CD4-positive, CD25-positive, alpha-beta regulatory T cell (primary cell): Measurements from ENCODE around the gene DACH2. TPM values are rescaled to one million over a fixed set of nuclear protein-coding genes. Genes with fewer than 3 reads are reported as not detected.

ENCODE experiments used
- ATAC-seq, 2 donors: fragments of 150-1000 bp; cut with Tn5 transposase; one replicate each; pipeline ENCODE4 v1.10.0; 2021; ENCODE audit warnings: low read depth in 2 of 2, moderate number of reproducible peaks in 2 of 2, moderate library complexity in 1 of 2
- DNase-seq, 3 donors: peaks; one replicate each; pipeline versions ENCODE4 v3.0.0 to v3.0.0-alpha.2; 2012 to 2022; ENCODE audit warnings: mixed read lengths in 1 of 3
- H3K27ac ChIP-seq: one replicate; pipeline ENCODE4 v1.7.0; 2013; ENCODE audit warnings: mild to moderate bottlenecking, low read length; ENCODE audit not compliant: insufficient read depth, poor library complexity, severe bottlenecking
- H3K27me3 ChIP-seq: one replicate; pipeline ENCODE4 v1.7.0; 2013; ENCODE audit warnings: low read length; ENCODE audit not compliant: control insufficient read depth, insufficient read depth
- H3K36me3 ChIP-seq: one replicate; pipeline ENCODE4 v1.7.0; 2013; ENCODE audit warnings: mild to moderate bottlenecking, low read length, moderate library complexity; ENCODE audit not compliant: control insufficient read depth, insufficient read depth
- H3K4me1 ChIP-seq: 2 replicates; pipeline ENCODE4 v1.7.0; 2013; ENCODE audit warnings: mild to moderate bottlenecking, low read length; ENCODE audit not compliant: insufficient read depth, control insufficient read depth, poor library complexity, severe bottlenecking
- H3K4me3 ChIP-seq: one replicate; pipeline ENCODE4 v1.7.0; 2013; ENCODE audit warnings: low read depth, mild to moderate bottlenecking, low read length, moderate library complexity
- H3K9me3 ChIP-seq, 2 experiments: 1 replicate in 1 of 2; 2 replicates in 1 of 2; pipeline ENCODE4 v1.7.0; 2013; ENCODE audit warnings: low read length in 2 of 2, mild to moderate bottlenecking in 1 of 2, moderate library complexity in 1 of 2; ENCODE audit not compliant: control insufficient read depth in 2 of 2
- H3K27ac Mint-ChIP-seq, 3 donors: one replicate each; pipeline ENCODE4 v1.8.0; 2020 to 2022; ENCODE audit warnings: mild to moderate bottlenecking in 3 of 3, mixed read lengths in 3 of 3, moderate library complexity in 2 of 3
- H3K27me3 Mint-ChIP-seq: one replicate; pipeline ENCODE4 v1.8.0; 2022; ENCODE audit warnings: mild to moderate bottlenecking, mixed read lengths
- H3K36me3 Mint-ChIP-seq: one replicate; pipeline ENCODE4 v1.8.0; 2020; ENCODE audit warnings: mixed read lengths
- H3K4me1 Mint-ChIP-seq, 4 donors: one replicate each; pipeline ENCODE4 v1.8.0; 2020 to 2022; ENCODE audit warnings: mixed read lengths in 4 of 4, mild to moderate bottlenecking in 1 of 4
- H3K4me3 Mint-ChIP-seq, 4 donors: one replicate each; pipeline ENCODE4 v1.8.0; 2020 to 2022; ENCODE audit warnings: mild to moderate bottlenecking in 4 of 4, mixed read lengths in 4 of 4, moderate library complexity in 3 of 4
- H3K9me3 Mint-ChIP-seq, 7 donors: one replicate each; pipeline ENCODE4 v1.8.0; 2020 to 2022; ENCODE audit warnings: mixed read lengths in 7 of 7, mild to moderate bottlenecking in 3 of 7, moderate library complexity in 2 of 7
- polyA plus RNA-seq, 4 donors: library from polyadenylated mRNA; unstranded; fragments of 300-500 nt; fragmentation: Illumina TruSeq; gene quantifications; one replicate each; pipeline ENCODE4 v1.2.3, GENCODE V29; 2021
- total RNA-seq: library from RNA; stranded (reverse); gene quantifications from one replicate; pipeline ENCODE4 v1.2.3, GENCODE V29; 2022

DACH2 gene
- total and polyA plus RNA-seq, 5 donors from 2014 or later = not detected

GRCh38 chrX:86806786-86807185 is 658.5 kb downstream of the DACH2 start:
- no peak overlapping the region for H3K27ac ChIP-seq
- no peak overlapping the region for H3K4me3 ChIP-seq
- no peaks in the 10 kb centered on the region for H3K27me3 ChIP-seq
- no peaks in the 10 kb centered on the region for H3K36me3 ChIP-seq
- H3K9me3 ChIP-seq = no peaks in the 10 kb centered on the region
- Mint-ChIP-seq H3K4me1 (no peaks in the 10 kb centered on the region), H3K27me3 (no peaks in the 10 kb centered on the region), H3K9me3 (peaks cover 0 to 7% (median 1%) of the 10 kb centered on the region in 7 donors), H3K36me3 (no peaks in the 10 kb centered on the region), H3K27ac (no peak overlapping the region), H3K4me3 (no peak overlapping the region)
- H3K4me1 ChIP-seq = no peaks in the 10 kb centered on the region
- ATAC-seq (no peak), DNase-seq (peak in 1 of 3 donors; percentile 1)

GRCh38 chrX:86809651-86810050 is 661.4 kb downstream of the DACH2 start:
- Histone ChIP-seq H3K27ac (no peak overlapping the region), H3K4me1 (no peaks in the 10 kb centered on the region), H3K4me3 (no peak overlapping the region), H3K9me3 (no peaks in the 10 kb centered on the region), H3K36me3 (no peaks in the 10 kb centered on the region), H3K27me3 (no peaks in the 10 kb centered on the region)
- no peaks in the 10 kb centered on the region for H3K36me3 Mint-ChIP-seq
- H3K9me3 Mint-ChIP-seq = peaks cover 0 to 6% (median 0%) of the 10 kb centered on the region in 7 donors
- no peak for ATAC-seq
- no peaks in the 10 kb centered on the region for H3K27me3 Mint-ChIP-seq
- H3K4me1 Mint-ChIP-seq = no peaks in the 10 kb centered on the region
- no peak overlapping the region for H3K27ac Mint-ChIP-seq
- DNase-seq = no peak
- no peak overlapping the region for H3K4me3 Mint-ChIP-seq

- Mint-ChIP-seq H3K4me1 (no peaks in the 10 kb centered on the region), H3K4me3 (no peak overlapping the region), H3K9me3 (peaks cover 0 to 4% (median 1%) of the 10 kb centered on the region in 7 donors), H3K36me3 (no peaks in the 10 kb centered on the region), H3K27ac (no peak overlapping the region), H3K27me3 (no peaks in the 10 kb centered on the region)
- Histone ChIP-seq H3K9me3 (no peaks in the 10 kb centered on the region), H3K4me3 (no peak overlapping the region), H3K27ac (no peak overlapping the region), H3K36me3 (no peaks in the 10 kb centered on the region), H3K27me3 (no peaks in the 10 kb centered on the region), H3K4me1 (no peaks in the 10 kb centered on the region)
- ATAC-seq (no peak), DNase-seq (no peak)
Measured at GRCh38 chrX:86829786-86830185, 681.5 kb downstream of the DACH2 start.

- Histone ChIP-seq H3K4me1 (no peaks in the 10 kb centered on the region), H3K36me3 (no peaks in the 10 kb centered on the region), H3K9me3 (no peaks in the 10 kb centered on the region), H3K27me3 (no peaks in the 10 kb centered on the region), H3K27ac (no peak overlapping the region), H3K4me3 (no peak overlapping the region)
- Mint-ChIP-seq H3K4me3 (no peak overlapping the region), H3K4me1 (no peaks in the 10 kb centered on the region), H3K27ac (no peak overlapping the region), H3K27me3 (no peaks in the 10 kb centered on the region), H3K9me3 (peaks cover 0 to 2% (median 1%) of the 10 kb centered on the region in 7 donors), H3K36me3 (no peaks in the 10 kb centered on the region)
- no peak for ATAC-seq
- DNase-seq = no peak
Measured at GRCh38 chrX:86830685-86831084, 682.4 kb downstream of the DACH2 start.

- H3K27ac ChIP-seq = no peak overlapping the region
- H3K4me3 ChIP-seq = no peak overlapping the region
- H3K36me3 ChIP-seq = no peaks in the 10 kb centered on the region
- no peaks in the 10 kb centered on the region for H3K9me3 ChIP-seq
- no peaks in the 10 kb centered on the region for H3K27me3 ChIP-seq
- H3K4me1 Mint-ChIP-seq = no peaks in the 10 kb centered on the region
- DNase-seq = no peak
- peaks cover 0 to 2% (median 1%) of the 10 kb centered on the region in 7 donors for H3K9me3 Mint-ChIP-seq
- no peaks in the 10 kb centered on the region for H3K4me1 ChIP-seq
- no peaks in the 10 kb centered on the region for H3K27me3 Mint-ChIP-seq
- no peak overlapping the region for H3K4me3 Mint-ChIP-seq
- H3K27ac Mint-ChIP-seq = no peak overlapping the region
- no peak for ATAC-seq
- H3K36me3 Mint-ChIP-seq = no peaks in the 10 kb centered on the region
Measured at GRCh38 chrX:86845101-86845500, 696.9 kb downstream of the DACH2 start.

Other genes starting within 250 kb of the DACH2 start
- gene CHM, start 100.9 kb upstream of the DACH2 start, total RNA-seq = 15.8 TPM
- 1 to 10 TPM; 6.1 to 8.4 (median 6.9) TPM for gene CHM, start 100.9 kb upstream of the DACH2 start, polyA plus RNA-seq